Progenitor cell of endocrine pancreas (in vitro differentiated cells): ENCODE results near the gene AATK. TPM values are rescaled to one million over a fixed set of nuclear protein-coding genes. Genes with fewer than 3 reads are reported as not detected.
A peak's percentile ranks its signal among the peaks of the same experiment; 100 is the strongest.

Experiments
- DNase-seq: peaks from one replicate; pipeline ENCODE4 v3.0.0; 2021; ENCODE audit warnings: low spot score; ENCODE audit not compliant: unreplicated experiment
- H3K27ac Mint-ChIP-seq: 2 replicates; pipeline ENCODE4 v1.8.0; 2021; ENCODE audit warnings: mild to moderate bottlenecking, moderate library complexity, mixed read lengths
- H3K27me3 Mint-ChIP-seq: 2 replicates; pipeline ENCODE4 v1.8.0; 2021; ENCODE audit warnings: mixed read lengths
- H3K36me3 Mint-ChIP-seq: 2 replicates; pipeline ENCODE4 v1.8.0; 2022; ENCODE audit warnings: mixed read lengths; ENCODE audit not compliant: insufficient read depth
- H3K4me1 Mint-ChIP-seq: 2 replicates; pipeline ENCODE4 v1.8.0; 2021; ENCODE audit warnings: low read depth, mixed read lengths
- H3K4me3 Mint-ChIP-seq: 2 replicates; pipeline ENCODE4 v1.8.0; 2021; ENCODE audit warnings: low read depth, mild to moderate bottlenecking, moderate library complexity, mixed read lengths
- H3K9me3 Mint-ChIP-seq: 2 replicates; pipeline ENCODE4 v1.8.0; 2021; ENCODE audit warnings: low read depth, mixed read lengths
- total RNA-seq: library from RNA; stranded (reverse); gene quantifications from 2 replicates; pipeline ENCODE4 v1.2.1, GENCODE V29; 2021
- TF ChIP-seq, protein P1 (sequence below): fragments of 200-600 bp; sonication (generic); IDR thresholded peaks from one replicate; pipeline ENCODE4 v1.5.0; 2021; ENCODE audit warnings: antibody characterized with exemption, mild to moderate bottlenecking; ENCODE audit not compliant: unreplicated experiment

The AATK gene
- total RNA-seq, 1 donor from 2014 or later = 12.9 TPM

DNA sequence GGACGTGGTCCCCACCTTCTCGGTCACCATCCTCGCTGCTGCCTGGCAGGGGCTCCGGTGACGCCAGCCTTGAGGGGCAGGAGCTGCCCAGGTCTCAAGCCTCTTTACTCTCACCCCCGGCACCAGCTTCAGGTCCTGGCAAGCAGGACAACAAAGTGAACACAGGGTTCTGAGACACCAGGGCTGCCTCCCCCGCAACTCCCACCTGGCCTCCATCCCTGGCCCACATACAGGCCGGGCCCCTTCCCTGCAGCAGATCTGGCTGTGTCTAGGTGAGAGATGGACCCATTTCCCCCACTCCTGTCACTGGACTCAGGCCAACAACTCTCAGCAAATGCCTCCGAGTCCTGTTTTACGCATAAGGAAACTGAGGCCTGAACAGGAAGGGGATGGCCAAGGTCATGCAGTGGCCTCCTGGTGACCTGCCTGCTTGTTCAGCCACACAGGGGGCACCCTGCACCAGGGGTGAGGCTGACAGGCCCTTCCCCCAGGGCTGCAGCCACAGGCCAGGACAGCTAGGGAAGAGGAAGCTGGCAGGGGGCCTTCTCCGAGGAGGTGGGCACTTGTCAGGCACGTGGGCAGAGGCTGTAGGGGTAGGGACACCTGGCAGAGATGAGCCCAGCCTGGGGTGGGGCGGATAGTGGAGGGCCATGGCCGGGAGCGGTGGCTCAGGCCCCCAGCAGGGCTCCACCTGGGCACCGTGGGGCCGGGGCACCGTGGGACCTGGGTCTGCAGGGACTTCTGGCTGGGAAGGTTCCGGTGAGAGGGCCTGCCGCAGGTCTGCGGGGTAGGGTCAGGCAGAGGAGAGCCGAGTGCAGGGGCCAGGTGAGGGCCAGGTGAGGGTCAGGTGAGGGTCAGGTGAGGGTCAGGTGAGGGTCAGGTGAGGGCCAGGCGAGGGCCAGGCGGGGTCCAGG is 47.5 kb downstream of the AATK start:
- Mint-ChIP-seq H3K27me3 (peaks cover 2% of the 10 kb centered on the region), H3K9me3 (no peaks in the 10 kb centered on the region), H3K4me3 (peak overlapping the region; percentile 38), H3K36me3 (peaks cover 1% of the 10 kb centered on the region), H3K27ac (no peak overlapping the region), H3K4me1 (peaks cover 1% of the 10 kb centered on the region)
- TF ChIP-seq, protein P1, sequence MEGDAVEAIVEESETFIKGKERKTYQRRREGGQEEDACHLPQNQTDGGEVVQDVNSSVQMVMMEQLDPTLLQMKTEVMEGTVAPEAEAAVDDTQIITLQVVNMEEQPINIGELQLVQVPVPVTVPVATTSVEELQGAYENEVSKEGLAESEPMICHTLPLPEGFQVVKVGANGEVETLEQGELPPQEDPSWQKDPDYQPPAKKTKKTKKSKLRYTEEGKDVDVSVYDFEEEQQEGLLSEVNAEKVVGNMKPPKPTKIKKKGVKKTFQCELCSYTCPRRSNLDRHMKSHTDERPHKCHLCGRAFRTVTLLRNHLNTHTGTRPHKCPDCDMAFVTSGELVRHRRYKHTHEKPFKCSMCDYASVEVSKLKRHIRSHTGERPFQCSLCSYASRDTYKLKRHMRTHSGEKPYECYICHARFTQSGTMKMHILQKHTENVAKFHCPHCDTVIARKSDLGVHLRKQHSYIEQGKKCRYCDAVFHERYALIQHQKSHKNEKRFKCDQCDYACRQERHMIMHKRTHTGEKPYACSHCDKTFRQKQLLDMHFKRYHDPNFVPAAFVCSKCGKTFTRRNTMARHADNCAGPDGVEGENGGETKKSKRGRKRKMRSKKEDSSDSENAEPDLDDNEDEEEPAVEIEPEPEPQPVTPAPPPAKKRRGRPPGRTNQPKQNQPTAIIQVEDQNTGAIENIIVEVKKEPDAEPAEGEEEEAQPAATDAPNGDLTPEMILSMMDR = no peak
- DNase-seq = no peak

GRCh38 chr17:81117672-81118198 is 48.3 kb downstream of the AATK start:
- no peak for DNase-seq
- peaks cover 1% of the 10 kb centered on the region for H3K36me3 Mint-ChIP-seq
- TF ChIP-seq, protein P1 = no peak
- no peak overlapping the region for H3K27ac Mint-ChIP-seq
- H3K9me3 Mint-ChIP-seq = no peaks in the 10 kb centered on the region
- peaks cover 1% of the 10 kb centered on the region for H3K4me1 Mint-ChIP-seq
- H3K27me3 Mint-ChIP-seq = peaks cover 2% of the 10 kb centered on the region
- H3K4me3 Mint-ChIP-seq = no peak overlapping the region

GRCh38 chr17:81116704-81117103 is 49.3 kb downstream of the AATK start:
- Mint-ChIP-seq H3K4me3 (no peak overlapping the region), H3K4me1 (peaks cover 1% of the 10 kb centered on the region), H3K9me3 (no peaks in the 10 kb centered on the region), H3K36me3 (peaks cover 1% of the 10 kb centered on the region), H3K27ac (no peak overlapping the region), H3K27me3 (peaks cover 2% of the 10 kb centered on the region)
- DNase-seq = no peak
- TF ChIP-seq, protein P1 = no peak

DNA sequence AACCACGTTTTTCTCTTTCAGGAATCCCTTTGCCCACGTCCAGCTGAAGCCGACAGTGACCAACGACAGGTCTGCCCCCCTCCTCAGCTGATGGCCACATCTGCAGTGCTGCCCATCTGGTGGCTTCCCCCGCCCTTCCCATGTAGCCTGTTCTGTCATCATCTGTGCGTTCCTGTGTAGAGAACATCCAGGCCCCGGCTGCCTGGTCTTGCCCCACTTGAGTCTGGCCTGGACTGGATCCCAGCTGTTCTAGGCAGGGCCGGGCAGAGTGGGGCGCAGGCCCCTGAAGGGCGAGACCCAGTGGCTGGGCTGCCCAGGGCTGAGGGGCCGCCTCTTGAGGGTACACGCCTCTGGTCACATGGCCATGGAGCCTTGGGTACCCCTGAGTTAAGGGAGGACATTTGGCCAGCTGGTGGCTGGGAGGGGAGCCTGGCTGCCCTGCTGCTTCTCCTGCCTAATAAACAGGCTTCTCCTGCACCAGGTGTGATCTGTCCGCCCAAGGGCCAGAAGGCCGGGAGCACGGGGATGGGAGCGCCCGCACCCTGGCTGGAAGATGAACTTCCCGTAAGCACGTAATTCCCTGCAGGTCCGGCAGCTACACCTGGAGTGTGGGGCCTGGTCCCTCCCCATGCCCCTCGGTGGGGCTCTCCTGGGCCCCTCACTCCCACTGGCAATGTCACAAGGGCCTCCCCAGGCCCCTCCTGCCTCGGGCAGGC is 50.1 kb downstream of the AATK start:
- H3K4me3 Mint-ChIP-seq = no peak overlapping the region
- TF ChIP-seq, protein P1 = no peak
- no peak overlapping the region for H3K27ac Mint-ChIP-seq
- peaks cover 1% of the 10 kb centered on the region for H3K36me3 Mint-ChIP-seq
- no peaks in the 10 kb centered on the region for H3K9me3 Mint-ChIP-seq
- peaks cover 2% of the 10 kb centered on the region for H3K27me3 Mint-ChIP-seq
- H3K4me1 Mint-ChIP-seq = peaks cover 1% of the 10 kb centered on the region
- DNase-seq = no peak

- no peak overlapping the region for H3K4me3 Mint-ChIP-seq
- H3K36me3 Mint-ChIP-seq = peaks cover 3% of the 10 kb centered on the region
- TF ChIP-seq, protein P1 = no peak
- H3K4me1 Mint-ChIP-seq = peaks cover 1% of the 10 kb centered on the region
- H3K27ac Mint-ChIP-seq = no peak overlapping the region
- no peak for DNase-seq
- no peaks in the 10 kb centered on the region for H3K9me3 Mint-ChIP-seq
- H3K27me3 Mint-ChIP-seq = peaks cover 2% of the 10 kb centered on the region
Observed at GRCh38 chr17:81115219-81115618, 50.8 kb downstream of the AATK start.
